8988T (cell line): ENCODE data around the gene TRABD2B.

Experiments
- DNase-seq: peaks from one replicate; pipeline ENCODE4 v3.0.0; 2011

TRABD2B gene

GRCh38 chr1:47713333-47713953 lies 283.7 kb downstream of the TRABD2B start:
- DNase-seq = no peak

DNA sequence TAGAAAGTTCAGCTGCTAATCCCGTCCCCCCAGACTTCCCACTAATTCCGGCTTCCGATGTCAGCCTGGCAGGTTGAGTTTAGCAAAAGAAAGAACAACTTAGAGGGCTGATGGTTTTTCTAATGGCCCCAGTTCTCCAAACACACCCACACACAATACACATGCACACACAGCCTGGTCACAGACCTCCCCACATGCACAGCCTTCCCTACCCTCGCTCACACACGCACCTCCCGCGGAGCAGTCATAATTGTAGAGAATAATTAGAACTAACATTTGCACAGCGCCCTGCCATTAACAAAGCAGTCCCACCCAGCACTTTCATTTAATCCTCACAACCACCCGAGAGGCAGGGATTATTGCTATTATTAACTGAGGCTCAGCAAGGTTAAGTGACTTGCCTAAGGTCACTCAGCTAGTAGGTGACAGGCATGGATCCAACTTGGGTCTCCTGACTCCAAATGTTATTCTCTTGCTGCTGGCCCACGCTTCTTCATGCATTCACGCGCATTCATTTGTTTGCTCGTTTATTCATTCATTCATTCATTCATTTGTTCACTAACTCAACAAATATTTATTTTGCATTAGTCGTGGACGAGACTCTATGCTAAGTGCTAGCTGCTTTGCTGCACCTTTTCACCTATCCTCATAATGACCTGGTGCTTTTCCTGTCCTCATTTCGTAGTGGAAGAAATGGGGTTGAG lies 284.4 kb downstream of the TRABD2B start:
- no peak for DNase-seq

DNA sequence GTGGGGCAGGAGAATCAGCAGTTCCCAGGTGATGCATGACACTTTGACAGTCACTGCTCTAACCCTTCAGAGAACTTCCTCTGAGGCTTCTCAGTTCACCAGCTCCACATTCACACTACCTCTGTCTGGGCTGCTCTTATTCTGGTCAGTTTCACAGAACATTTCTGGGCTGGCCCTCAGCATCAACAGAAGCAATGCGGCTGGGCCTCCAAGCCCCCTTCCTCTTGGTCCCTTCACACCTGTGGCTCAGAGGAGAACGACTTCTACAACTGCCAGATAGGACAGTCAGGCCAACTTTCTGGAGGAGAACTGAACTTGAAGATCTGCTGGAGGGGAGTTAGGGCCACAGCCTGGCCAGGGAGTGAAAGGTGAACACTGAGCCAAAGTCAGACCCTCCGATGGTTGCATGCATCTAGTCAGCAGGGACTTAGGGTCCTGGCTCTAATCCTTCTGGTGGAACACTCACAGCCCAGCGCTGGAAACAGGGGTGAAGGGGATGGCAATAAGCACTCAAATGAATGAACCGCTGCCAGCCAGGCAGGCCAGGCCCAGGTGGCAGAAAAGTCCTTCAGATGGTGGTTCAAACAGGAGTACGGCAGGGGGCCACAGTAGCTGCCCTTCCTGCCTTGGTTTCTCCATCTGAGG lies 285.2 kb downstream of the TRABD2B start:
- DNase-seq = no peak

DNA sequence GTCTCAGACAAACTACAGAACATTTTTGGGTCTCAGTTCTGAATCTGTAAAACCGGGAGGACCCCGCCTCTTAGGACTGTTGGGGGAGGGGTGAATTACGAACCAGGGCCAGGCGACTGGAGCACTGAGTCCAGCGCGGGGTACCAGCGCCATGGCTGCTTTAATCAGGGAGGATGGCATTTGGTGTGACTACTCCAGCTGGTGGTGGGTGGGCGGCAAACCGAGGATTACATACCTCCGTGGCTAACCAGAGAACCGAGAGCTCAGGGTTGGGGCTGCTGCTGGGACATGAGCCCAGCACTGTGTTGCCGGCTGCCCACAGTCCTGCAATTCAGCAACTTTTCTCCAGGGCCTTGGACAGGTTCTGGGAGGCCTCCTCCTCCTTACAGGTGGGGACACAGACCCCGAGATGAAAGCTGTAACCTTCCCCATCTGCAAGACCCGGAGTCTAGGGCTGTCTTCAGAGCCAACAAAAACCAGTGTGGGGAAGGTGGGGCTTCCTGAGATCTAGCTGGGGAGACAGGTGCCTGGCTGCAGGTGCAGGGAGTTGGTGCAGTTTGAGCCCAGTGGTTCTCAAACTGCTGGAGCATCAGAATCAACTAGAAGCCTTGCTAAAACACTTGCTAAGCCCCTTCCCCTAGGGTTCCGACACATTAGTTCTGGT lies 285.9 kb downstream of the TRABD2B start:
- DNase-seq = no peak
